Measurements from ENCODE around the gene SMIM38. TPM values are rescaled to one million over a fixed set of nuclear protein-coding genes. Genes with fewer than 3 reads are reported as not detected.

The SMIM38 gene
- total RNA-seq, 6 experiments from 2014 or later: not detected

DNA sequence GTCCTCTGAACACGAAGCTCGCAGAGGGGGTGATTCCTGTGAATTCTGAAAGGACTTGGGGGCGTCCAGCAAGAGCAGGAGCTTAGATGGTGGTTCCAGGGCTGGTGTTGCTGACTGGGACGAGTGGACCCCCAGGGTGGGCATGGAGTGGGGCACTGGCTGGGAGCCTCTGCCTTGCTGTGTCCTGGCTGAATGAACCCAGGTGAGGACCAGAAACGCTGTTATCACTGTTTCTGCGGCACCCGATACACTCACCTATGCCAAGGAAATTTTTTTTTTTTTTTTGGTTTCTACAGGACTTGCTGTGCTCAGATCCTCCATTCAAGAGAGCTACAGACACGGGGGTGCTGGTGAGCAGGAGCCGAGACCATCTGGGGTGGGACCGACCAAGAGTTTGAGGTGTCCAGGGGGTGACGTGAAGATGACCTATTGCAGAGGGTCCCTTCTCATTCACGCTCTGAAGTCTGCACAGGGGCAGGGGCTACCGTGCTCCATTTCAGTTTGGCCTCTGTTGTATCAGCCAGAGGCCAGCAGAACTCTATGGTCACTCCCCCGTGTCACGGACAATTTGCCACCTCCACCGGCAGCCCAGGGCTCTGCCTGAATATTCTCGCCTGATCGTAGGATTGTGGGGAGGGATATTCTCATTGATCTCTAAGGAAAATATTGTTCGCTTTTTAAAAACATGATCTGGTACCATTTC, 3.6 kb downstream of the SMIM38 start:
- Mint-ChIP-seq H3K27ac (no peak overlapping the region), H3K4me3 (no peak overlapping the region), H3K9me3 (peaks cover 6% of the 10 kb centered on the region), H3K36me3 (ENCODE audit: low read depth) (peaks cover 13% of the 10 kb centered on the region), H3K27me3 (ENCODE audit: insufficient read depth) (peaks cover 5% of the 10 kb centered on the region), H3K4me1 (ENCODE audit: low read depth) (peaks cover 7% of the 10 kb centered on the region)
- TF ChIP-seq CTCF (IDR thresholded peaks at IDR 0.05): no peak
- no peak for DNase-seq

- H3K27me3 Mint-ChIP-seq (ENCODE audit: insufficient read depth): peaks cover 5% of the 10 kb centered on the region
- peaks cover 7% of the 10 kb centered on the region for H3K4me1 Mint-ChIP-seq (ENCODE audit: low read depth)
- no peak for DNase-seq
These were observed 4.8 kb downstream of the SMIM38 start for GRCh38 chr11:69160296-69161116.

DNA sequence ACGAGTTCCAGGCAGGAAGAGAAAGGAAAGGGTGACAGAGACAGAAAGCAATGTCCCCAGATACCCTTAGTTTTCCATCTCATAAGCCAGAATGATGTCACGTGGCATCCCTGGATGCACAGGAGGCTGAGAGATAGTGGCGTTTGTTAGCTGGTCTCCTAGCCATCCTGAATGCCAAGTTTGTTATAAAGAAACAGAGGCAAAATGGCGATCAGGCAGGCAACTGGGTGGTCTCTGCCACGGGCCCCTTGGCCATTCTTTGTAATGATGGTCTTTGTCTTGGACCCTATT, 5.3 kb downstream of the SMIM38 start:
- Mint-ChIP-seq H3K4me1 (ENCODE audit: low read depth) (peaks cover 7% of the 10 kb centered on the region), H3K36me3 (ENCODE audit: low read depth) (peaks cover 13% of the 10 kb centered on the region), H3K27me3 (ENCODE audit: insufficient read depth) (peaks cover 5% of the 10 kb centered on the region), H3K9me3 (peaks cover 6% of the 10 kb centered on the region), H3K4me3 (no peak overlapping the region), H3K27ac (no peak overlapping the region)
- no peak for DNase-seq
- no peak for TF ChIP-seq CTCF (IDR thresholded peaks at IDR 0.05)

More at GRCh38 chr11:69160296-69161116, 4.8 kb downstream of the SMIM38 start:
- no peak for TF ChIP-seq CTCF (IDR thresholded peaks at IDR 0.05)
- Mint-ChIP-seq H3K9me3 (peaks cover 6% of the 10 kb centered on the region), H3K27ac (no peak overlapping the region), H3K36me3 (ENCODE audit: low read depth) (peaks cover 13% of the 10 kb centered on the region), H3K4me3 (no peak overlapping the region)

DNA sequence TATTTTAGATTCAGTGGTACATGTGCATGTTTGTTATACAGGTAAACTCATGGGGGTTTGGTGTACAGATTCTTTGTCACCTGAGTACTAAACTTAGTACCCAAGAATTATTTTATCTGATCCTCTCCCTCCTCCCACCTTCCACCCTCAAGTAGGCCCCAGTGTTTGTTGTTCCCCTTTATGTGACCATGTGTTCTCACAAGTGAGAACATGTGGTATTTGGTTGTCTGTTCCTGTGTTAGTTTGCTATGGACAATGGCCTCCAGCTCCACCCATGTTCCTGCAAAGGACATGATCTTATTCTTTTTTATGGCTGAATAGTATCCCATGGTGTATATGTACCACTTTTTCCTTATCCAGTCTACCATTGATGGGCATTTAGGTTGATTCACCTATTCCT, 6.8 kb downstream of the SMIM38 start:
- peaks cover 13% of the 10 kb centered on the region for H3K36me3 Mint-ChIP-seq (ENCODE audit: low read depth)
- peaks cover 15% of the 10 kb centered on the region for H3K4me1 Mint-ChIP-seq (ENCODE audit: low read depth)
- TF ChIP-seq CTCF (IDR thresholded peaks at IDR 0.05): no peak
- peaks cover 5% of the 10 kb centered on the region for H3K27me3 Mint-ChIP-seq (ENCODE audit: insufficient read depth)
- no peak for DNase-seq
- H3K9me3 Mint-ChIP-seq: peaks cover 6% of the 10 kb centered on the region
- H3K27ac Mint-ChIP-seq: no peak overlapping the region
- H3K4me3 Mint-ChIP-seq: no peak overlapping the region

GRCh38 chr11:69163842-69164241, 8.1 kb downstream of the SMIM38 start:
- peaks cover 6% of the 10 kb centered on the region for H3K9me3 Mint-ChIP-seq
- H3K27ac Mint-ChIP-seq: no peak overlapping the region
- H3K4me1 Mint-ChIP-seq (ENCODE audit: low read depth): peaks cover 15% of the 10 kb centered on the region
- TF ChIP-seq CTCF (IDR thresholded peaks at IDR 0.05): no peak
- H3K27me3 Mint-ChIP-seq (ENCODE audit: insufficient read depth): peaks cover 4% of the 10 kb centered on the region
- H3K36me3 Mint-ChIP-seq (ENCODE audit: low read depth): peaks cover 13% of the 10 kb centered on the region
- DNase-seq: no peak
- H3K4me3 Mint-ChIP-seq: no peak overlapping the region

All from HFFc6 (cell line).